ENCODE data around the gene GRIK3.

The GRIK3 gene

GRCh38 chr1:36925251-36925650 is 109.1 kb downstream of the GRIK3 start:
- Histone ChIP-seq H3K4me1 (ENCODE audit: control insufficient read depth, low read depth, low read length) (no peaks in the 10 kb centered on the region), H3K23ac (ENCODE audit: low read length) (no peak overlapping the region), H3K79me1 (ENCODE audit: low read length) (no peaks in the 10 kb centered on the region), H3K56ac (ENCODE audit: low read length) (no peak overlapping the region), H3K79me2 (ENCODE audit: control insufficient read depth, insufficient read depth, low read length) (no peaks in the 10 kb centered on the region), H3K4me2 (ENCODE audit: low read length) (no peak overlapping the region), H3K27me3 (ENCODE audit: insufficient read depth, low read length, poor library complexity) (no peaks in the 10 kb centered on the region), H3K18ac (ENCODE audit: low read length) (no peak overlapping the region), H2BK15ac (replicated peaks; ENCODE audit: low read depth) (no peak overlapping the region), H3K9ac (ENCODE audit: low read length) (no peak overlapping the region), H3K4ac (ENCODE audit: low read depth, low read length) (no peak overlapping the region), H4K8ac (ENCODE audit: low read depth, low read length) (no peak overlapping the region), H3K27ac (ENCODE audit: low read depth, low read length) (no peak overlapping the region), H2AK5ac (ENCODE audit: low read length) (no peak overlapping the region), H4K5ac (ENCODE audit: low read length) (no peak overlapping the region), H3K4me3 (ENCODE audit: low read length) (no peak overlapping the region), H3K36me3 (ENCODE audit: control insufficient read depth, insufficient read depth, low read length) (no peaks in the 10 kb centered on the region), H2BK120ac (ENCODE audit: low read depth, low read length) (no peak overlapping the region), H2BK5ac (ENCODE audit: low read length) (no peak overlapping the region)
- no CpG with 5 or more reads among the region's 7 CpGs for WGBS (ENCODE audit: extremely low coverage, insufficient coverage, low lambda C conversion rate)
- DNase-seq, result no peak

DNA sequence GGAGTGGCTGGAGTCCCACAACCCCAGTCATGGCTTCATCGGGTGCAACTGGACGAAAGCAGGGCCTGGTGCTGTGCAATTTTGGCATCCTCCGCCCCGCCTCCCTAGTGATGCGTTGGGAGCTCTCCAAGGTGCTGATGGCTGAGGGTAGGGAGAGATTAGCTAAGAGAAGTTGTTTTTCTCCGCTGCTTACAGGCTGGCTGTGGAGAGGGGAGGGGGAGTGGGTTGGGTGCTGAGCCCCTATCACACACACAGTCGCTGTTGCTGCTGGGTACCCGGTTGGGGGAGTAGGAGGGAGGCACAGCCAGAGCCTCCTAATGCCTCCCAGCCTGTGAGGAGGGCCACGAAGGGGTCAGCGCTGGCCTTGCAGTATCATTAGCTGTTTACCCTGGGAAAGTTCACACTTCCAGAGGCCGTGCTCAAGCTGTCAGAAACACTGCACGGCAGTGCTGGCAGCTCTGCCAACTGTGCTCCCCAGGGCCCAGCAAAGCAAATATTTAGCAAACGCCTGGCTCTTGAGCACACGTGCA is 110.0 kb downstream of the GRIK3 start:
- Histone ChIP-seq H3K27ac (ENCODE audit: low read depth, low read length) (no peak overlapping the region), H3K79me2 (ENCODE audit: control insufficient read depth, insufficient read depth, low read length) (no peaks in the 10 kb centered on the region), H3K4me2 (ENCODE audit: low read length) (no peak overlapping the region), H3K9ac (ENCODE audit: low read length) (no peak overlapping the region), H2BK5ac (ENCODE audit: low read length) (no peak overlapping the region), H3K23ac (ENCODE audit: low read length) (no peak overlapping the region), H3K27me3 (ENCODE audit: insufficient read depth, low read length, poor library complexity) (no peaks in the 10 kb centered on the region), H3K4ac (ENCODE audit: low read depth, low read length) (no peak overlapping the region), H3K79me1 (ENCODE audit: low read length) (no peaks in the 10 kb centered on the region), H3K56ac (ENCODE audit: low read length) (no peak overlapping the region), H4K5ac (ENCODE audit: low read length) (no peak overlapping the region), H3K18ac (ENCODE audit: low read length) (no peak overlapping the region), H3K4me1 (ENCODE audit: control insufficient read depth, low read depth, low read length) (no peaks in the 10 kb centered on the region), H3K36me3 (ENCODE audit: control insufficient read depth, insufficient read depth, low read length) (no peaks in the 10 kb centered on the region), H2BK15ac (replicated peaks; ENCODE audit: low read depth) (no peak overlapping the region), H4K8ac (ENCODE audit: low read depth, low read length) (no peak overlapping the region), H2BK120ac (ENCODE audit: low read depth, low read length) (no peak overlapping the region), H3K4me3 (ENCODE audit: low read length) (no peak overlapping the region), H2AK5ac (ENCODE audit: low read length) (no peak overlapping the region)
- DNase-seq, result peak; percentile 86
- no CpG with 5 or more reads among the region's 14 CpGs for WGBS (ENCODE audit: extremely low coverage, insufficient coverage, low lambda C conversion rate)

GRCh38 chr1:36922593-36923426 is 111.5 kb downstream of the GRIK3 start:
- Histone ChIP-seq H3K23ac (ENCODE audit: low read length) (no peak overlapping the region), H2AK5ac (ENCODE audit: low read length) (no peak overlapping the region), H2BK5ac (ENCODE audit: low read length) (no peak overlapping the region), H3K79me2 (ENCODE audit: control insufficient read depth, insufficient read depth, low read length) (no peaks in the 10 kb centered on the region), H3K9ac (ENCODE audit: low read length) (no peak overlapping the region), H4K5ac (ENCODE audit: low read length) (no peak overlapping the region), H3K18ac (ENCODE audit: low read length) (no peak overlapping the region), H3K4me2 (ENCODE audit: low read length) (no peak overlapping the region), H3K4ac (ENCODE audit: low read depth, low read length) (no peak overlapping the region), H3K27me3 (ENCODE audit: insufficient read depth, low read length, poor library complexity) (no peaks in the 10 kb centered on the region), H3K4me3 (ENCODE audit: low read length) (no peak overlapping the region), H3K56ac (ENCODE audit: low read length) (no peak overlapping the region), H3K27ac (ENCODE audit: low read depth, low read length) (no peak overlapping the region), H3K79me1 (ENCODE audit: low read length) (no peaks in the 10 kb centered on the region), H4K8ac (ENCODE audit: low read depth, low read length) (no peak overlapping the region), H2BK120ac (ENCODE audit: low read depth, low read length) (no peak overlapping the region), H3K4me1 (ENCODE audit: control insufficient read depth, low read depth, low read length) (no peaks in the 10 kb centered on the region), H2BK15ac (replicated peaks; ENCODE audit: low read depth) (no peak overlapping the region), H3K36me3 (ENCODE audit: control insufficient read depth, insufficient read depth, low read length) (no peaks in the 10 kb centered on the region)
- no CpG with 5 or more reads among the region's 11 CpGs for WGBS (ENCODE audit: extremely low coverage, insufficient coverage, low lambda C conversion rate)
- DNase-seq, result no peak

DNA sequence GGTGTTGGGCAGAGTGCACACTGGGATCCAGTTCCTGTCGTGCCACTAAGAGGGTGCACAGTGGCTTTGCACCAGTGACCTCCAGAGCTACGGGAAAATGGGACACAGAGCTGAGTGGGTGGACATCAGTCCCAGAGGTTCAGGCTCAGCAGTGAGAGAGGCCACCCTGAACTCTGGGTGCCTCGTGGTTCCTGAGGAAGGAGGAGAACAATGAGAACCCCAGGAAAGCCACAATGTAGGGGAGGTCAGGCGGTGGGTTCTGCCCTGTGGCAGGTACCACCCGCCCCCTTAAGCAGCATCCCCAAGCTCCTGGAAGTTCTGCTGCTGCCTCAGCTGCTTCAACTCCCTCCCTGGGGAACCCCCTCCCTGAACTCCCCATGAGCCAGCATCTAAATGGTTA is 112.2 kb downstream of the GRIK3 start:
- no peak overlapping the region for H4K8ac ChIP-seq (ENCODE audit: low read depth, low read length)
- no peak overlapping the region for H3K4ac ChIP-seq (ENCODE audit: low read depth, low read length)
- no CpG with 5 or more reads among the region's 5 CpGs for WGBS (ENCODE audit: extremely low coverage, insufficient coverage, low lambda C conversion rate)
- no peaks in the 10 kb centered on the region for H3K27me3 ChIP-seq (ENCODE audit: insufficient read depth, low read length, poor library complexity)
- H3K4me1 ChIP-seq (ENCODE audit: control insufficient read depth, low read depth, low read length), result no peaks in the 10 kb centered on the region
- no peak for DNase-seq
- no peak overlapping the region for H4K5ac ChIP-seq (ENCODE audit: low read length)
- no peak overlapping the region for H2BK15ac ChIP-seq (replicated peaks; ENCODE audit: low read depth)
- H3K4me3 ChIP-seq (ENCODE audit: low read length), result no peak overlapping the region
- no peaks in the 10 kb centered on the region for H3K79me1 ChIP-seq (ENCODE audit: low read length)
- no peak overlapping the region for H3K23ac ChIP-seq (ENCODE audit: low read length)
- H3K27ac ChIP-seq (ENCODE audit: low read depth, low read length), result no peak overlapping the region
- H3K56ac ChIP-seq (ENCODE audit: low read length), result no peak overlapping the region
- no peak overlapping the region for H3K18ac ChIP-seq (ENCODE audit: low read length)
- no peaks in the 10 kb centered on the region for H3K79me2 ChIP-seq (ENCODE audit: control insufficient read depth, insufficient read depth, low read length)
- H3K4me2 ChIP-seq (ENCODE audit: low read length), result no peak overlapping the region
- no peak overlapping the region for H3K9ac ChIP-seq (ENCODE audit: low read length)
- H3K36me3 ChIP-seq (ENCODE audit: control insufficient read depth, insufficient read depth, low read length), result no peaks in the 10 kb centered on the region
- H2BK5ac ChIP-seq (ENCODE audit: low read length), result no peak overlapping the region
- H2AK5ac ChIP-seq (ENCODE audit: low read length), result no peak overlapping the region
- no peak overlapping the region for H2BK120ac ChIP-seq (ENCODE audit: low read depth, low read length)

- H3K9ac ChIP-seq (ENCODE audit: low read length), result no peak overlapping the region
- H3K18ac ChIP-seq (ENCODE audit: low read length), result no peak overlapping the region
- no peak overlapping the region for H3K4ac ChIP-seq (ENCODE audit: low read depth, low read length)
- WGBS (ENCODE audit: extremely low coverage, insufficient coverage, low lambda C conversion rate), result no CpG with 5 or more reads among the region's 6 CpGs
- H3K36me3 ChIP-seq (ENCODE audit: control insufficient read depth, insufficient read depth, low read length), result no peaks in the 10 kb centered on the region
- no peak overlapping the region for H4K8ac ChIP-seq (ENCODE audit: low read depth, low read length)
- no peak overlapping the region for H3K56ac ChIP-seq (ENCODE audit: low read length)
- no peak overlapping the region for H3K4me2 ChIP-seq (ENCODE audit: low read length)
- no peak overlapping the region for H2BK120ac ChIP-seq (ENCODE audit: low read depth, low read length)
- no peaks in the 10 kb centered on the region for H3K4me1 ChIP-seq (ENCODE audit: control insufficient read depth, low read depth, low read length)
- H3K79me1 ChIP-seq (ENCODE audit: low read length), result no peaks in the 10 kb centered on the region
- no peak overlapping the region for H2BK5ac ChIP-seq (ENCODE audit: low read length)
- no peak overlapping the region for H4K5ac ChIP-seq (ENCODE audit: low read length)
- H3K27ac ChIP-seq (ENCODE audit: low read depth, low read length), result no peak overlapping the region
- H3K79me2 ChIP-seq (ENCODE audit: control insufficient read depth, insufficient read depth, low read length), result no peaks in the 10 kb centered on the region
- H2AK5ac ChIP-seq (ENCODE audit: low read length), result no peak overlapping the region
- H3K27me3 ChIP-seq (ENCODE audit: insufficient read depth, low read length, poor library complexity), result no peaks in the 10 kb centered on the region
- DNase-seq, result no peak
- H3K4me3 ChIP-seq (ENCODE audit: low read length), result no peak overlapping the region
- H2BK15ac ChIP-seq (replicated peaks; ENCODE audit: low read depth), result no peak overlapping the region
- H3K23ac ChIP-seq (ENCODE audit: low read length), result no peak overlapping the region
These were observed 113.4 kb downstream of the GRIK3 start for GRCh38 chr1:36920801-36921405.

Data from mesendoderm (in vitro differentiated cells).